Measurements from ENCODE around the gene FOXP1. TPM values are rescaled to one million over a fixed set of nuclear protein-coding genes. Genes with fewer than 3 reads are reported as not detected.

FOXP1 gene
- total RNA-seq, 4 donors from 2014 or later, result 49.8 to 157 (median 71.9) TPM

GRCh38 chr3:70999730-71000129 lies 583.8 kb downstream of the FOXP1 start:
- Histone ChIP-seq H3K4me1 (peaks cover 10% of the 10 kb centered on the region), H3K9me3 (no peaks in the 10 kb centered on the region), H3K27ac (no peak overlapping the region), H3K36me3 (peaks cover 2% of the 10 kb centered on the region), H3K27me3 (no peaks in the 10 kb centered on the region), H3K4me3 (no peak overlapping the region)
- 18% methylated on average over 4 of the region's 4 CpGs for WGBS
- DNase-seq (ENCODE audit: low spot score in 2 of 2), result no peak
- TF ChIP-seq CTCF (IDR thresholded peaks at IDR 0.05) (no peak), POLR2AphosphoS5 (IDR thresholded peaks at IDR 0.05) (no peak), EP300 (IDR thresholded peaks at IDR 0.05) (no peak), POLR2A (IDR thresholded peaks at IDR 0.05) (no peak)

- 96% methylated on average over 7 of the region's 7 CpGs for whole genome bisulfite sequencing
- Histone ChIP-seq H3K36me3 (peaks cover 15% of the 10 kb centered on the region), H3K4me3 (no peak overlapping the region), H3K27ac (no peak overlapping the region), H3K4me1 (peaks cover 10% of the 10 kb centered on the region), H3K9me3 (no peaks in the 10 kb centered on the region), H3K27me3 (no peaks in the 10 kb centered on the region)
- no peak for DNase-seq (ENCODE audit: low spot score in 2 of 2)
- TF ChIP-seq POLR2A (IDR thresholded peaks at IDR 0.05), result no peak
- no peak for TF ChIP-seq EP300 (IDR thresholded peaks at IDR 0.05)
- no peak for TF ChIP-seq CTCF (IDR thresholded peaks at IDR 0.05)
- no peak for TF ChIP-seq POLR2AphosphoS5 (IDR thresholded peaks at IDR 0.05)
Observed at GRCh38 chr3:70996082-70996481, 587.4 kb downstream of the FOXP1 start.

- Histone ChIP-seq H3K27me3 (no peaks in the 10 kb centered on the region), H3K9me3 (no peaks in the 10 kb centered on the region), H3K27ac (no peak overlapping the region), H3K4me3 (no peak overlapping the region), H3K36me3 (peaks cover 15% of the 10 kb centered on the region), H3K4me1 (peaks cover 11% of the 10 kb centered on the region)
- no peak for DNase-seq (ENCODE audit: low spot score in 2 of 2)
- 95% methylated on average over 3 of the region's 3 CpGs for WGBS
- no peak for TF ChIP-seq POLR2AphosphoS5 (IDR thresholded peaks at IDR 0.05)
- no peak for TF ChIP-seq CTCF (IDR thresholded peaks at IDR 0.05)
- TF ChIP-seq POLR2A (IDR thresholded peaks at IDR 0.05), result no peak
- no peak for TF ChIP-seq EP300 (IDR thresholded peaks at IDR 0.05)
Observed at GRCh38 chr3:70994644-70995043, 588.9 kb downstream of the FOXP1 start.

- Histone ChIP-seq H3K27me3 (no peaks in the 10 kb centered on the region), H3K9me3 (no peaks in the 10 kb centered on the region), H3K27ac (no peak overlapping the region), H3K36me3 (peaks cover 18% of the 10 kb centered on the region), H3K4me3 (no peak overlapping the region), H3K4me1 (peaks cover 20% of the 10 kb centered on the region)
- TF ChIP-seq POLR2AphosphoS5 (IDR thresholded peaks at IDR 0.05) (no peak), POLR2A (IDR thresholded peaks at IDR 0.05) (no peak), CTCF (IDR thresholded peaks at IDR 0.05) (no peak), EP300 (IDR thresholded peaks at IDR 0.05) (no peak)
- 96% methylated on average over 11 of the region's 11 CpGs for WGBS
- DNase-seq (ENCODE audit: low spot score in 2 of 2), result no peak
Observed at GRCh38 chr3:70992562-70993204, 590.8 kb downstream of the FOXP1 start.

- TF ChIP-seq CTCF (IDR thresholded peaks at IDR 0.05) (no peak), POLR2A (IDR thresholded peaks at IDR 0.05) (no peak), EP300 (IDR thresholded peaks at IDR 0.05) (no peak), POLR2AphosphoS5 (IDR thresholded peaks at IDR 0.05) (no peak)
- no peak for DNase-seq (ENCODE audit: low spot score in 2 of 2)
- Histone ChIP-seq H3K9me3 (no peaks in the 10 kb centered on the region), H3K27me3 (no peaks in the 10 kb centered on the region), H3K4me3 (no peak overlapping the region), H3K4me1 (peaks cover 20% of the 10 kb centered on the region), H3K36me3 (peaks cover 21% of the 10 kb centered on the region), H3K27ac (no peak overlapping the region)
- 94% methylated on average over 5 of the region's 5 CpGs for WGBS
Observed at GRCh38 chr3:70992131-70992530, 591.4 kb downstream of the FOXP1 start.
